PC-3 (cell line): ENCODE data around the gene TSBP1. TPM values are rescaled to one million over a fixed set of nuclear protein-coding genes. Genes with fewer than 3 reads are reported as not detected.
A peak's percentile ranks its signal among the peaks of the same experiment; 100 is the strongest.

ENCODE experiments used
- ATAC-seq: fragments of 200-7000 bp; cut with Tn5 transposase; 2 replicates; pipeline ENCODE4 v1.9.1; 2020; ENCODE audit warnings: mild to moderate bottlenecking, moderate library complexity
- BruUV-seq: library from RNA; stranded (reverse); fragments of 400-500 nt; replicated peaks from 2 replicates; lab custom pipeline; 2021; lab: Mats Ljungman, UMichigan
- CTCF ChIA-PET: fragments of 300-600 bp; sonication (Branson Sonifier 250); formaldehyde crosslinking; loops from one replicate; lab custom pipeline; 2022; ENCODE audit warnings: antibody characterized with exemption; lab: Charles Lee
- POLR2A ChIA-PET: fragments of 300-600 bp; sonication (Branson Sonifier 250); formaldehyde crosslinking; loops from one replicate; lab custom pipeline; 2022; ENCODE audit warnings: antibody characterized with exemption; ENCODE audit not compliant: unreplicated experiment; lab: Charles Lee
- DNase-seq: peaks from one replicate; pipeline ENCODE4 v3.0.0-alpha.2; 2015
- H2AFZ ChIP-seq: fragments of 300-600 bp; sonication (generic); 2 replicates; pipeline ENCODE4 v1.6.0; 2016; ENCODE audit warnings: antibody characterized with exemption, low read length
- H3F3A ChIP-seq: fragments of 300-600 bp; sonication (generic); one replicate; pipeline ENCODE4 v1.6.0; 2017; ENCODE audit warnings: antibody characterized with exemption, low read length, control low read depth, mild to moderate bottlenecking; ENCODE audit not compliant: unreplicated experiment
- H3K27ac ChIP-seq: fragments of 300-600 bp; sonication (generic); 2 replicates; pipeline ENCODE4 v1.5.1; 2016; ENCODE audit warnings: mild to moderate bottlenecking, low read length
- H3K27me3 ChIP-seq: fragments of 300-600 bp; sonication (generic); 2 replicates; pipeline ENCODE4 v1.6.1; 2016; ENCODE audit warnings: low read length, mixed read lengths
- H3K36me3 ChIP-seq: fragments of 300-600 bp; sonication (generic); 2 replicates; pipeline ENCODE4 v1.6.1; 2016; ENCODE audit warnings: low read depth, mixed run types, low read length, mixed read lengths
- H3K4me1 ChIP-seq: fragments of 300-600 bp; sonication (generic); 2 replicates; pipeline ENCODE4 v1.5.1; 2016; ENCODE audit warnings: low read length; ENCODE audit not compliant: insufficient read depth
- H3K4me2 ChIP-seq: fragments of 300-600 bp; sonication (generic); 2 replicates; pipeline ENCODE4 v1.6.0; 2016; ENCODE audit warnings: low read length
- H3K4me3 ChIP-seq: fragments of 300-600 bp; sonication (generic); 2 replicates; pipeline ENCODE4 v1.5.1; 2016; ENCODE audit warnings: mild to moderate bottlenecking, low read length, mixed read lengths
- H3K79me2 ChIP-seq: fragments of 300-600 bp; sonication (generic); 2 replicates; pipeline ENCODE4 v1.6.1; 2017; ENCODE audit warnings: low read length, mixed read lengths
- H3K9ac ChIP-seq: fragments of 300-600 bp; sonication (generic); 2 replicates; pipeline ENCODE4 v1.6.0; 2016; ENCODE audit warnings: mild to moderate bottlenecking, low read length
- H3K9me2 ChIP-seq: fragments of 300-600 bp; sonication (generic); replicated peaks from 2 replicates; pipeline ENCODE4 v1.6.1; 2016; ENCODE audit warnings: mixed run types, low read length, mixed read lengths
- H3K9me3 ChIP-seq: fragments of 300-600 bp; sonication (generic); 2 replicates; pipeline ENCODE4 v1.6.1; 2016; ENCODE audit warnings: low read length, mixed read lengths
- H4K20me1 ChIP-seq: fragments of 300-600 bp; sonication (generic); 2 replicates; pipeline ENCODE4 v1.6.1; 2016; ENCODE audit warnings: low read length, mixed read lengths
- EZH2 ChIP-seq: fragments of 300-600 bp; sonication (generic); IDR thresholded peaks from one replicate; pipeline ENCODE4 v1.6.1; 2017; ENCODE audit warnings: antibody characterized with exemption, mild to moderate bottlenecking, low read length; ENCODE audit not compliant: unreplicated experiment
- EZH2phosphoT487 ChIP-seq: fragments of 300-600 bp; sonication (generic); IDR thresholded peaks from 2 replicates; pipeline ENCODE4 v1.6.1; 2018; ENCODE audit warnings: mild to moderate bottlenecking, antibody characterized with exemption, low read length, borderline replicate concordance
- intact Hi-C: fragments of 100-400 bp; cut with micrococcal nuclease; formaldehyde crosslinking; loops from 2 replicates; pipeline ENCODE4 v1.9.0; 2023
- total RNA-seq: library from RNA; depleted of rRNA; stranded (reverse); fragments of >200 nt; gene quantifications from 2 replicates; pipeline ENCODE4 v1.2.3, GENCODE V29; 2014
- TF ChIP-seq, protein P1 (sequence below): fragments of 300-600 bp; sonication (generic); conservative IDR thresholded peaks from 2 replicates; pipeline ENCODE4 v1.5.1; 2017; ENCODE audit warnings: antibody characterized with exemption, low read depth, mild to moderate bottlenecking, low read length

TSBP1 gene
- total RNA-seq, 1 experiment from 2014 or later: not detected

- ATAC-seq (peak; percentile 79), DNase-seq (peak; percentile 83)
- intact Hi-C loops: loop anchor here (1.0 to 5.0 kb wide), 5 partner anchors 46 to 373 kb away; no protein-coding TSS in a partner anchor
- Histone ChIP-seq H3K27me3 (peaks cover 9% of the 10 kb centered on the region), H2AFZ (peak overlapping the region; percentile 71; the same call in 1 of the 2 replicates), H3K4me3 (peak overlapping the region; percentile 43; the same call in 1 of the 2 replicates), H4K20me1 (no peaks in the 10 kb centered on the region), H3K9me3 (no peaks in the 10 kb centered on the region), H3K4me1 (peaks cover 4% of the 10 kb centered on the region; the same call in 1 of the 2 replicates), H3K36me3 (no peaks in the 10 kb centered on the region), H3F3A (no peaks in the 10 kb centered on the region), H3K27ac (no peak overlapping the region), H3K4me2 (peak overlapping the region; percentile 67), H3K9ac (no peak overlapping the region), H3K9me2 (no peaks in the 10 kb centered on the region), H3K79me2 (no peaks in the 10 kb centered on the region)
- no TSS peak for BruUV-seq
- ChIA-PET POLR2A (interaction anchor here (0.6 kb wide), 1 partner anchor 275 kb away, joined by 3 read pairs; no protein-coding TSS in a partner anchor), CTCF (interaction anchor here (0.7 kb wide), 1 partner anchor 90 kb away, joined by 4 read pairs; no protein-coding TSS in a partner anchor)
- TF ChIP-seq, protein P1, sequence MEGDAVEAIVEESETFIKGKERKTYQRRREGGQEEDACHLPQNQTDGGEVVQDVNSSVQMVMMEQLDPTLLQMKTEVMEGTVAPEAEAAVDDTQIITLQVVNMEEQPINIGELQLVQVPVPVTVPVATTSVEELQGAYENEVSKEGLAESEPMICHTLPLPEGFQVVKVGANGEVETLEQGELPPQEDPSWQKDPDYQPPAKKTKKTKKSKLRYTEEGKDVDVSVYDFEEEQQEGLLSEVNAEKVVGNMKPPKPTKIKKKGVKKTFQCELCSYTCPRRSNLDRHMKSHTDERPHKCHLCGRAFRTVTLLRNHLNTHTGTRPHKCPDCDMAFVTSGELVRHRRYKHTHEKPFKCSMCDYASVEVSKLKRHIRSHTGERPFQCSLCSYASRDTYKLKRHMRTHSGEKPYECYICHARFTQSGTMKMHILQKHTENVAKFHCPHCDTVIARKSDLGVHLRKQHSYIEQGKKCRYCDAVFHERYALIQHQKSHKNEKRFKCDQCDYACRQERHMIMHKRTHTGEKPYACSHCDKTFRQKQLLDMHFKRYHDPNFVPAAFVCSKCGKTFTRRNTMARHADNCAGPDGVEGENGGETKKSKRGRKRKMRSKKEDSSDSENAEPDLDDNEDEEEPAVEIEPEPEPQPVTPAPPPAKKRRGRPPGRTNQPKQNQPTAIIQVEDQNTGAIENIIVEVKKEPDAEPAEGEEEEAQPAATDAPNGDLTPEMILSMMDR: peak; percentile 92
- TF ChIP-seq EZH2phosphoT487: no peak
These were observed 41.8 kb upstream of the TSBP1 start for GRCh38 chr6:32413427-32414047.

DNA sequence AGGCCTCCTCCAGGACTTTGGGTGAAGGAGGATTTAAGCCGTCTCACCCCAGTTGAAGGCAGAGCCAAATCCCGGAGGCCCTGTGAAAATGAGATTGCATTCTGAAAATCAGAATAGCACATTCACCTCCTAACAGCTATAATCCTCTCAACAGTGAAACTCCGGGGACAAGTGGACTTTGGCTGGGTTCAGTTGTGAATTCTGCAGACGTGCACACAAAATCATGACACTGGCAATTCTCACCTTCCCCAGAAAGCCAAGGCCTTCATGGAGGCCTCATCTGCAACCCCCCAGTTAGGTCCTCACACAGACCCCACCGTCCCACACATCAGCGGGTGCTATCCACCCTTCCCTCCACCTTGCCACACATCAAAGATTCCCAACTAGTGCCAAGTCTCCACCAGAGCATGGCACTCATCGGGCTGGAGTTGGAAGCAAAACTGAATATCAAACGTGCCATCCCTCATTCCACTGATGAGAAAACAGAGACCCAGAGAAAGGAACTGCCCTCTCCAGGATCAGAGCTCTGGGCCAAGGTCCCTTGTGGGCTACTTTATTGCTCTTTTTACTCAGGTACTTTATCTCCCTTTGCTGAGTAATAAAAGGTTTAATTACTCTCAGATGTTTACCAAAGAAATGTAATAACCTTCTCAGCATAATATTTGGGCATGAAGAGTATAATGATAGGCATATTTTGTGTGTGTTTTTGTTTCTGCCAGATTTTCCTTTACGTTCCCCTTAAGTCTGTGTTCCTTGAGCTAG lies 40.0 kb upstream of the TSBP1 start:
- TF ChIP-seq, protein P1: no peak
- TF ChIP-seq EZH2 (no peak), EZH2phosphoT487 (no peak)
- Histone ChIP-seq H3K27ac (no peak overlapping the region), H3K9me2 (no peaks in the 10 kb centered on the region), H3K4me3 (no peak overlapping the region), H3K36me3 (no peaks in the 10 kb centered on the region), H3K27me3 (no peaks in the 10 kb centered on the region; the same call in 1 of the 2 replicates), H3K79me2 (no peaks in the 10 kb centered on the region), H3K9ac (no peak overlapping the region), H3K4me1 (peaks cover 4% of the 10 kb centered on the region; the same call in 1 of the 2 replicates), H3F3A (no peaks in the 10 kb centered on the region), H4K20me1 (no peaks in the 10 kb centered on the region), H2AFZ (no peak overlapping the region), H3K4me2 (no peak overlapping the region), H3K9me3 (no peaks in the 10 kb centered on the region)
- no TSS peak for BruUV-seq
- intact Hi-C loops: loop anchor here (2.0 to 5.0 kb wide), 3 partner anchors 44 to 375 kb away; no protein-coding TSS in a partner anchor
- DNase-seq: no peak
- POLR2A ChIA-PET: no interaction called here
- ATAC-seq: peak; percentile 54
- CTCF ChIA-PET: no interaction called here
